ENCODE data around the gene MAEA. TPM values are rescaled to one million over a fixed set of nuclear protein-coding genes. Genes with fewer than 3 reads are reported as not detected.
"Not testable (repeated sequence)": the region's sequence is repeated elsewhere in the genome, so short reads cannot be mapped to it uniquely, and the experiment has no call there.

The MAEA gene
- polyA plus RNA-seq, 3 donors, result 34.3 to 83.5 (median 37.7) TPM

GRCh38 chr4:1323280-1323634 is 33.6 kb downstream of the MAEA start:
- DNase-seq, result no peak
- Mint-ChIP-seq H3K4me3 (no peak overlapping the region), H3K27me3 (ENCODE audit: low read depth in 3 of 3) (no peaks in the 10 kb centered on the region), H3K27ac (peak overlapping the region in 1 of 7 donors; percentile 50), H3K36me3 (peaks cover 44 to 52% of the 10 kb centered on the region in 2 donors), H3K9me3 (no peaks in the 10 kb centered on the region), H3K4me1 (no peaks in the 10 kb centered on the region)
- Histone ChIP-seq H4K20me1 (ENCODE audit: insufficient read depth, low read length) (peaks cover 67% of the 10 kb centered on the region), H2AFZ (ENCODE audit: insufficient read depth, low read depth, low read length, poor library complexity, severe bottlenecking) (no peak overlapping the region), H3K9ac (ENCODE audit: insufficient read depth, low read length, poor library complexity, severe bottlenecking) (no peak overlapping the region), H3K79me2 (ENCODE audit: insufficient read depth, low read length) (no peaks in the 10 kb centered on the region), H3K9me3 (replicated peaks in 1 of 2; ENCODE audit: control insufficient read depth in 1 of 2, insufficient read depth in 1 of 2, low read length in 2 of 2) (no peaks in the 10 kb centered on the region), H3K4me3 (replicated peaks in 1 of 3; ENCODE audit: low read depth in 2 of 3, low read length in 3 of 3) (no peak overlapping the region), H3K27me3 (ENCODE audit: control insufficient read depth in 2 of 2, insufficient read depth in 2 of 2, low read length in 2 of 2) (no peaks in the 10 kb centered on the region), H3K4me1 (ENCODE audit: control insufficient read depth in 1 of 2, insufficient read depth in 2 of 2, low read length in 2 of 2) (no peaks in the 10 kb centered on the region), H3K4me2 (replicated peaks; ENCODE audit: extremely low read depth, low read length, poor library complexity, severe bottlenecking) (no peak overlapping the region), H3K27ac (ENCODE audit: low read depth in 1 of 2, low read length in 2 of 2) (peak overlapping the region in 1 of 2 donors; percentile 22), H3K36me3 (replicated peaks in 1 of 2; ENCODE audit: control insufficient read depth in 1 of 2, insufficient read depth in 2 of 2, low read length in 2 of 2) (peaks cover 60 to 84% of the 10 kb centered on the region in 2 donors)
- intact Hi-C loops (cut with micrococcal nuclease), result no loop called here
- no peak for TF ChIP-seq CTCF (IDR thresholded peaks at IDR 0.05)
- whole genome bisulfite sequencing (ENCODE audit: insufficient coverage), result 98% methylated on average over 7 of the region's 8 CpGs

- TF ChIP-seq CTCF (IDR thresholded peaks at IDR 0.05), result no peak
- no peaks in the 10 kb centered on the region for H3K4me1 ChIP-seq (ENCODE audit: control insufficient read depth in 1 of 2, insufficient read depth in 2 of 2, low read length in 2 of 2)
- no peak overlapping the region for H3K4me3 ChIP-seq (replicated peaks in 1 of 3; ENCODE audit: low read depth in 2 of 3, low read length in 3 of 3)
- no peak overlapping the region for H3K4me2 ChIP-seq (replicated peaks; ENCODE audit: extremely low read depth, low read length, poor library complexity, severe bottlenecking)
- H3K79me2 ChIP-seq (ENCODE audit: insufficient read depth, low read length), result no peaks in the 10 kb centered on the region
- Mint-ChIP-seq H3K4me3 (no peak overlapping the region), H3K27me3 (ENCODE audit: low read depth in 3 of 3) (no peaks in the 10 kb centered on the region), H3K36me3 (peaks cover 43 to 52% of the 10 kb centered on the region in 2 donors), H3K4me1 (no peaks in the 10 kb centered on the region), H3K9me3 (no peaks in the 10 kb centered on the region), H3K27ac (no peak overlapping the region)
- H3K27ac ChIP-seq (ENCODE audit: low read depth in 1 of 2, low read length in 2 of 2), result peak overlapping the region in 1 of 2 donors; percentile 22
- intact Hi-C loops (cut with micrococcal nuclease), result no loop called here
- H3K9ac ChIP-seq (ENCODE audit: insufficient read depth, low read length, poor library complexity, severe bottlenecking), result no peak overlapping the region
- H3K36me3 ChIP-seq (replicated peaks in 1 of 2; ENCODE audit: control insufficient read depth in 1 of 2, insufficient read depth in 2 of 2, low read length in 2 of 2), result peaks cover 60 to 84% of the 10 kb centered on the region in 2 donors
- DNase-seq, result no peak
- no peak overlapping the region for H2AFZ ChIP-seq (ENCODE audit: insufficient read depth, low read depth, low read length, poor library complexity, severe bottlenecking)
- H4K20me1 ChIP-seq (ENCODE audit: insufficient read depth, low read length), result peaks cover 67% of the 10 kb centered on the region
- 99% methylated on average over 10 of the region's 11 CpGs for whole genome bisulfite sequencing (ENCODE audit: insufficient coverage)
- no peaks in the 10 kb centered on the region for H3K27me3 ChIP-seq (ENCODE audit: control insufficient read depth in 2 of 2, insufficient read depth in 2 of 2, low read length in 2 of 2)
- H3K9me3 ChIP-seq (replicated peaks in 1 of 2; ENCODE audit: control insufficient read depth in 1 of 2, insufficient read depth in 1 of 2, low read length in 2 of 2), result no peaks in the 10 kb centered on the region
Measured at GRCh38 chr4:1323635-1324442, 34.1 kb downstream of the MAEA start.

- H3K9ac ChIP-seq (ENCODE audit: insufficient read depth, low read length, poor library complexity, severe bottlenecking); H3K27ac ChIP-seq (ENCODE audit: low read depth in 1 of 2, low read length in 2 of 2); H3K4me3 ChIP-seq (replicated peaks in 1 of 3; ENCODE audit: low read depth in 2 of 3, low read length in 3 of 3); H3K4me3 Mint-ChIP-seq; H2AFZ ChIP-seq (ENCODE audit: insufficient read depth, low read depth, low read length, poor library complexity, severe bottlenecking); H3K9me3 ChIP-seq (replicated peaks in 1 of 2; ENCODE audit: control insufficient read depth in 1 of 2, insufficient read depth in 1 of 2, low read length in 2 of 2); H3K27ac Mint-ChIP-seq; H3K79me2 ChIP-seq (ENCODE audit: insufficient read depth, low read length); H3K4me1 ChIP-seq (ENCODE audit: control insufficient read depth in 1 of 2, insufficient read depth in 2 of 2, low read length in 2 of 2); H3K27me3 Mint-ChIP-seq (ENCODE audit: low read depth in 3 of 3); DNase-seq; intact Hi-C loops (cut with micrococcal nuclease); H3K4me2 ChIP-seq (replicated peaks; ENCODE audit: extremely low read depth, low read length, poor library complexity, severe bottlenecking); H3K27me3 ChIP-seq (ENCODE audit: control insufficient read depth in 2 of 2, insufficient read depth in 2 of 2, low read length in 2 of 2); H3K9me3 Mint-ChIP-seq; H3K4me1 Mint-ChIP-seq: not testable (repeated sequence)
- 98% methylated on average over 20 of the region's 20 CpGs for WGBS (ENCODE audit: insufficient coverage)
- peaks cover 43 to 52% of the 10 kb centered on the region in 2 donors for H3K36me3 Mint-ChIP-seq
- Histone ChIP-seq H3K36me3 (replicated peaks in 1 of 2; ENCODE audit: control insufficient read depth in 1 of 2, insufficient read depth in 2 of 2, low read length in 2 of 2) (peaks cover 66 to 84% of the 10 kb centered on the region in 2 donors), H4K20me1 (ENCODE audit: insufficient read depth, low read length) (peaks cover 68% of the 10 kb centered on the region)
Measured at GRCh38 chr4:1324443-1325175, 34.9 kb downstream of the MAEA start.
